GM13977 (cell line): ENCODE results near the gene AGRN.

Experiments
- DNase-seq: peaks from one replicate; pipeline ENCODE4 v3.0.0; 2012; ENCODE audit warnings: low spot score
- CTCF ChIP-seq: IDR thresholded peaks from 2 replicates; pipeline ENCODE4 v1.5.1; 2012; ENCODE audit warnings: mild to moderate bottlenecking, control low read depth; ENCODE audit not compliant: insufficient read depth; ENCODE audit errors: extremely low read depth, missing control alignments
- in situ Hi-C: fragments of 300-500 bp; cut with MboI; formaldehyde crosslinking; loops from one replicate; pipeline ENCODE4 v1.12.0; 2022; ENCODE audit warnings: low sequenced_read_pairs, low pct_unique_long_range_greater_than_20kb, mixed read lengths, inconsistent platforms; ENCODE audit not compliant: unreplicated experiment

The AGRN gene

GRCh38 chr1:1066403-1067283 lies 46.7 kb downstream of the AGRN start:
- no peak for DNase-seq

GRCh38 chr1:1067284-1067859 lies 47.5 kb downstream of the AGRN start:
- DNase-seq: no peak
- TF ChIP-seq CTCF: no peak
- in situ Hi-C loops: no loop called here

More at GRCh38 chr1:1066403-1067283, 46.7 kb downstream of the AGRN start:
- in situ Hi-C loops: no loop called here
- TF ChIP-seq CTCF: no peak

GRCh38 chr1:1067860-1068516 lies 48.1 kb downstream of the AGRN start:
- in situ Hi-C loops: no loop called here
- no peak for DNase-seq
- TF ChIP-seq CTCF: no peak

GRCh38 chr1:1068517-1069055 lies 48.7 kb downstream of the AGRN start:
- no peak for TF ChIP-seq CTCF
- peak; percentile 88 for DNase-seq
- in situ Hi-C loops: no loop called here

GRCh38 chr1:1069056-1069710 lies 49.3 kb downstream of the AGRN start:
- no peak for TF ChIP-seq CTCF
- peak; percentile 98 for DNase-seq
- in situ Hi-C loops: no loop called here
